HG03460 (cell line): ENCODE data around the gene ZNF275.
"Not testable (repeated sequence)": the region's sequence is repeated elsewhere in the genome, so short reads cannot be mapped to it uniquely, and the experiment has no call there.

Experiments
- ATAC-seq: cut with Tn5 transposase; IDR thresholded peaks from one replicate; pipeline ENCODE4 v1.9.1; 2021; ENCODE audit not compliant: unreplicated experiment

The ZNF275 gene

GRCh38 chrX:153387345-153387744 is 53.4 kb downstream of the ZNF275 start:
- no peak for ATAC-seq

GRCh38 chrX:153387987-153388721 is 54.2 kb downstream of the ZNF275 start:
- ATAC-seq = no peak

- no peak for ATAC-seq
Measured at GRCh38 chrX:153388722-153389459, 54.9 kb downstream of the ZNF275 start.

- not testable (repeated sequence) for ATAC-seq
Measured at GRCh38 chrX:153389460-153389768, 55.5 kb downstream of the ZNF275 start.

GRCh38 chrX:153392642-153393321 is 58.8 kb downstream of the ZNF275 start:
- ATAC-seq = no peak

- no peak for ATAC-seq
Measured at GRCh38 chrX:153394612-153395011, 60.7 kb downstream of the ZNF275 start.

- no peak for ATAC-seq
Measured at GRCh38 chrX:153395613-153396319, 61.8 kb downstream of the ZNF275 start.

- ATAC-seq = no peak
Measured at GRCh38 chrX:153396320-153397195, 62.6 kb downstream of the ZNF275 start.

GRCh38 chrX:153397256-153397960 is 63.5 kb downstream of the ZNF275 start:
- no peak for ATAC-seq

GRCh38 chrX:153398275-153398960 is 64.5 kb downstream of the ZNF275 start:
- no peak for ATAC-seq

GRCh38 chrX:153400146-153401132 is 66.5 kb downstream of the ZNF275 start:
- no peak for ATAC-seq

GRCh38 chrX:153401133-153401764 is 67.3 kb downstream of the ZNF275 start, which contains the start of gene PNMA6E:
Gene PNMA6E, minus strand, starts transcription at chrX:153401350. Its CDS starts 2,501 bp downstream, at chrX:153398849.
- ATAC-seq = no peak
